ENCODE data around the gene UGGT1. TPM values are rescaled to one million over a fixed set of nuclear protein-coding genes. Genes with fewer than 3 reads are reported as not detected.

UGGT1 gene
- total RNA-seq, 1 experiment from 2014 or later: 74.1 TPM

GRCh38 chr2:128091726-128092080 is 703 bp downstream of the UGGT1 start:
- Histone ChIP-seq H3K36me3 (ENCODE audit: insufficient read depth, low read length, poor library complexity, severe bottlenecking) (no peaks in the 10 kb centered on the region), H3K4me3 (ENCODE audit: low read depth, low read length, poor library complexity, severe bottlenecking) (peak overlapping the region; percentile 95), H3K4me1 (ENCODE audit: insufficient read depth, low read length, poor library complexity, severe bottlenecking) (peaks cover 6% of the 10 kb centered on the region), H3K27ac (ENCODE audit: low read depth, low read length, poor library complexity, severe bottlenecking) (peak overlapping the region; percentile 78), H3K27me3 (replicated peaks; ENCODE audit: insufficient read depth, low read depth, low read length, poor library complexity) (no peaks in the 10 kb centered on the region), H3K9me3 (ENCODE audit: low read depth, low read length, poor library complexity, severe bottlenecking) (no peaks in the 10 kb centered on the region)
- TF ChIP-seq CTCF (conservative IDR thresholded peaks at IDR 0.05; ENCODE audit: low read depth, low read length) (no peak), EZH2 (IDR thresholded peaks at IDR 0.05; ENCODE audit: borderline replicate concordance, low read depth, low read length, poor library complexity, severe bottlenecking) (no peak)
- no TSS peak for BruUV-seq (replicated peaks)
- CTCF ChIA-PET: no interaction called here
- POLR2A ChIA-PET (ENCODE audit: low non-redundant PET): interaction anchor here (0.5 kb wide), 1 partner anchor 1834 kb away, joined by 3 read pairs; no protein-coding TSS in a partner anchor
- DNase-seq (ENCODE audit: low spot score): peak; percentile 33
- intact Hi-C loops (cut with micrococcal nuclease; ENCODE audit: unreplicated experiment): no loop called here

GRCh38 chr2:128092656-128093055 is 1.7 kb downstream of the UGGT1 start:
- Histone ChIP-seq H3K4me3 (ENCODE audit: low read depth, low read length, poor library complexity, severe bottlenecking) (peak overlapping the region; percentile 95), H3K4me1 (ENCODE audit: insufficient read depth, low read length, poor library complexity, severe bottlenecking) (peaks cover 6% of the 10 kb centered on the region), H3K27ac (ENCODE audit: low read depth, low read length, poor library complexity, severe bottlenecking) (no peak overlapping the region), H3K9me3 (ENCODE audit: low read depth, low read length, poor library complexity, severe bottlenecking) (no peaks in the 10 kb centered on the region), H3K36me3 (ENCODE audit: insufficient read depth, low read length, poor library complexity, severe bottlenecking) (peaks cover 3% of the 10 kb centered on the region), H3K27me3 (replicated peaks; ENCODE audit: insufficient read depth, low read depth, low read length, poor library complexity) (no peaks in the 10 kb centered on the region)
- CTCF ChIA-PET: no interaction called here
- POLR2A ChIA-PET (ENCODE audit: low non-redundant PET): no interaction called here
- BruUV-seq (replicated peaks): no TSS peak
- DNase-seq (ENCODE audit: low spot score): no peak
- TF ChIP-seq EZH2 (IDR thresholded peaks at IDR 0.05; ENCODE audit: borderline replicate concordance, low read depth, low read length, poor library complexity, severe bottlenecking): no peak
- TF ChIP-seq CTCF (conservative IDR thresholded peaks at IDR 0.05; ENCODE audit: low read depth, low read length): no peak
- intact Hi-C loops (cut with micrococcal nuclease; ENCODE audit: unreplicated experiment): no loop called here

- ChIA-PET POLR2A (ENCODE audit: low non-redundant PET) (no interaction called here), CTCF (no interaction called here)
- TF ChIP-seq CTCF (conservative IDR thresholded peaks at IDR 0.05; ENCODE audit: low read depth, low read length) (no peak), EZH2 (IDR thresholded peaks at IDR 0.05; ENCODE audit: borderline replicate concordance, low read depth, low read length, poor library complexity, severe bottlenecking) (no peak)
- intact Hi-C loops (cut with micrococcal nuclease; ENCODE audit: unreplicated experiment): no loop called here
- no peaks in the 10 kb centered on the region for H3K9me3 ChIP-seq (ENCODE audit: low read depth, low read length, poor library complexity, severe bottlenecking)
- H3K4me1 ChIP-seq (ENCODE audit: insufficient read depth, low read length, poor library complexity, severe bottlenecking): peaks cover 6% of the 10 kb centered on the region
- BruUV-seq (replicated peaks): no TSS peak
- no peak for DNase-seq (ENCODE audit: low spot score)
- H3K27me3 ChIP-seq (replicated peaks; ENCODE audit: insufficient read depth, low read depth, low read length, poor library complexity): no peaks in the 10 kb centered on the region
- no peak overlapping the region for H3K27ac ChIP-seq (ENCODE audit: low read depth, low read length, poor library complexity, severe bottlenecking)
- H3K36me3 ChIP-seq (ENCODE audit: insufficient read depth, low read length, poor library complexity, severe bottlenecking): peaks cover 14% of the 10 kb centered on the region
- H3K4me3 ChIP-seq (ENCODE audit: low read depth, low read length, poor library complexity, severe bottlenecking): no peak overlapping the region
These were observed 2.8 kb downstream of the UGGT1 start for GRCh38 chr2:128093762-128094161.
